Measurements from ENCODE around the gene KANSL1.

KANSL1 gene

DNA sequence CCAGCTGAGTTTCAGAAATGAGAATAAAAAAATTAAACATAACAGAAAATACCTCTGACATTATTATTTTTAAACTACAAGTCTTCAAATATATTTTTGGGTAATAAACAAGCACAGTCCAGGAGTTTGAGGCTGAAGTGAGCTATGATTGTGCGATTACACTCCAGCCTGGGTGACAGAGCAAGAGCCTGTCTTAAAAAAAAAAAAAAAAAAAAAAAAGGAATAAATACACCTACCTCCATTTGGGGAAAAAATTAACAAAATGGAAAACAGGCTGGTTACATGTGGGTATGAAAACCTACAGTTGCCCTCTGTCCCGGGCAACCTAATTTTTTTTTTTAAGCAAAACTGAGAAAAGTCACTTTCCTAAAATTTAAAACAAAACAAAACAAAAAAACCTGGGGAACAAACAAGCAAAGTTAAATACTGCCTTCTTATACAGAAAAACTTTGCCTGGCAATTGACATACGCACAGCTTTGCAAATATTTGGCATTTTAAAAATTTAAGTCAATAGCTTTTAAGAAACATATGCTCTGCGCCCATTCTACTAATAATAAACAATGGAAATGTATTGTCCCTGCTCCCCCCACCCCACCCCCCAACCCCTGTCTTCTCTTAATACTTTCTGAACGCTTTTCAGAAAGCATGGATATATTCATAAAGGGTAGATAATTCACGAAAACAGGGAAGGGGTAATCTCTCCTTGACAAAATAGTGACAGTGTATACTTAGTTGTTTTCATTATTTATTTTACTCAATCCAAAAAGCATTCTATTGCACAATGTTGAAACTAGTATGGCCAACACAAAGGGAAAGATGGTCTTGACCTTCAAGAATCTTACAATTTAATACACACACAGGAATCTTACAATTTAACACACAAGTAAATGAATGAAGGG is 112.9 kb downstream of the KANSL1 start:
- no peak for DNase-seq

GRCh38 chr17:46078675-46079074 is 114.6 kb downstream of the KANSL1 start:
- no peak for DNase-seq

- DNase-seq: no peak
Measured at GRCh38 chr17:46074540-46074939, 118.7 kb downstream of the KANSL1 start.

GRCh38 chr17:46072998-46073397 is 120.2 kb downstream of the KANSL1 start:
- no peak for DNase-seq

DNA sequence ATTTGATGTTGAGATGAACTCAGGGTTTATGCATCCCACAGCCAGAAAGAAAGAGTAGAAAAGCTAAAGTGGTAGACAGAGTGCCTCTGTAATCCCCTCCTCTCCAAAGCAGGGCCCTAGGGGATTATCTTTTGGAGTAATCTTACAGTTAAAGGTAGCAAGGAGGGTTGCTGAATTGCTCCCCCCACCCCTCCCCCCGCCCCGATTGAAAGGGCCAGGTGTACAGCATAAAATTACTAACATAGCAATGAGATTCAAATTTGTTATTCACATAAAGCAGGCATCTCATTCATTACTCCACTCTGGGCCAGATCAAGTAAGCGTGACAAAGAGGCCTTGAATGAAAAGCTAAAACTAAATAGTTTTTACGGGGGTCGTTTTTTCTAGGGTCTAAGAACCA is 121.4 kb downstream of the KANSL1 start:
- no peak for DNase-seq

DNA sequence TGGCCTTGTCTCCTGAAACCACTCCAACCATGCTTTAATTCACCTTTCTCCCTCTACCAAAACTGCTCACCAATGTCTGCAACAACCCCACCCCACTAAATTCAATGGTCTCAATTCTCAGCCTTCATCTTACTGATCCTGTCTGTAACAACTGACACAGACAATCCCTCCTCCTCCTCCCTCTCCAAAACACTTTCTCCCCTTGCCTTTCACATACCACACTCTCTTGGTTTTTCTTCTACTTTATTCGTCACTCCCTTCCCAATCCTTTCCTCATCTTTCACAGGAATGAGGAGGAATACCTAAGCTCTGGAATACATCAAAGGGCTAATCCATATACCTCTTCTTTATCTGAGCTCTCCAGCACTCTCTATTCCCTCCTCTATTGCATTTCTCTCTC is 128.8 kb downstream of the KANSL1 start:
- no peak for DNase-seq

DNA sequence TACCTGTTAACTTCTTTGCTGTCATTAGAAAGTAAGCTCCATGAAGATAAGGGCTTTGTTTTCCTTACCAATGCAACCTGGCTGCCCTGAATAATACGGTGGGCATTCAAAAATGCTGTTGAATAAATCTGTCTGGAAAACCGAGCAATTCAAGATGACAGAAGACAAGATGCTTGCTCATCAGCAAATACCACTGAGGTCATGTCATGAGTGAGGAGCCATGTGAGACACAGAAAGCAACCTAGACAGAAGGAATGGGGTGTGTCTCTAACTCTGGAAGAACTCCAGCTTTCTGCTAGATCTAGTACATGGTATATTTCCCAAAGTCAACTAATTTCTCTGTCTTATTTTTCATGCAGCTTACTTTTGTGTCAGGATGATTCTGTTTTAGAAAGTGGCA is 130.0 kb downstream of the KANSL1 start:
- DNase-seq: no peak

- no peak for DNase-seq
Measured at GRCh38 chr17:46061435-46061834, 131.8 kb downstream of the KANSL1 start.

DNA sequence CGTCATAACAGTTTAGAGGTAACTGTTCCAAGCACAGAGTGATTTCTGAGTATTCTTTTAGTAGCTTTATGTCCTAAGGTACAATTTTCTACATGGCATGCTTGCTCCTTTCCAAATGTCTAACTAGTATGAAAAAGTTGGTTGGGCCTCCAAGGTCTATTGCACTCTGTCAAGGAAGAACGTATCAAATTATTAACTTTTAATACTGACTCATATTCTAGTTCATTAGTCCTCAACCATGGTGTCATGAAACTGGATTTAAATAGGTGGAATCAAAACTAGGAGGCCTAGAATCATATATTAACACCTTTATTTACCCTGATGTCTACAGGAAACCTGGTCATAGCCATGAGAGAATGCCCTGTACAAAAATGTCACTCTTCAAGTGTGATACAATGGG is 132.8 kb downstream of the KANSL1 start:
- DNase-seq: no peak

DNA sequence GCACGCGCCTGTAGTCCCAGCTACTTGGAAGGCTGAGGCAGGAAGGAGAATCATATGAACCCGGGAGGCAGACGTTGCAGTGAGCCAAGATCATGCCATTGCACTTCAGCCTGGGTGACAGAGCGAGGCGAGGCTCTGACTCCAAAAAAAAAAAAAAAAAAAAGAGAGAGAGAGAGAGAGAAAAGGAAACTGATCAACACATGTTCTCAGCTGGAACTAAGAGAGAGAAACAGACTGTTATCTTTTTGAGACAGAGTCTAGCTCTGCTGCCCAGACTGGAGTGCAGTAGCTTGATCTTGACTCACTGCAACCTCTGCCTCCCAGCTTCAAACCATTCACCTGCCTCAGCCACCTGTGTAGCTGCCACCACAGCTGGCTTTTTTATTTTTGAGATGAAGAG is 133.7 kb downstream of the KANSL1 start:
- no peak for DNase-seq

DNA sequence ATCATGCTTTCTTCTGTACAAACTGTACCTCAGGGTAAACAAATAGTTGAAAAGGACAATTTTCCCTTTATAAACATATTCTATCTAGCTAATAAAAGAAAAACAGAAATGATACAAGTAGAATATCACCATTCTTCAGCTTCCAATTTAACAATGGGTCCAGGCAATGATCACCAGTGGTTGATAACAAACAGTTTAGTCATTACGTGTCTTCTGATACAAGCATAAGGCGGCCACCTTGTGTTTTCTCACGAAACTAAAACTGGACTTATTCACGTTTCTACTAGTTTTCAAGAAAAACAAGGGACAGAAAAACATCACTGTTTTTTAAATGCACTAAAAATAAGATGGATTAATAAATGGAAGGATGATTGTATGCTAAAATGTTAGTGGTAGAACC is 135.9 kb downstream of the KANSL1 start:
- DNase-seq: no peak

- no peak for DNase-seq
Measured at GRCh38 chr17:46056800-46057304, 136.4 kb downstream of the KANSL1 start.

DNA sequence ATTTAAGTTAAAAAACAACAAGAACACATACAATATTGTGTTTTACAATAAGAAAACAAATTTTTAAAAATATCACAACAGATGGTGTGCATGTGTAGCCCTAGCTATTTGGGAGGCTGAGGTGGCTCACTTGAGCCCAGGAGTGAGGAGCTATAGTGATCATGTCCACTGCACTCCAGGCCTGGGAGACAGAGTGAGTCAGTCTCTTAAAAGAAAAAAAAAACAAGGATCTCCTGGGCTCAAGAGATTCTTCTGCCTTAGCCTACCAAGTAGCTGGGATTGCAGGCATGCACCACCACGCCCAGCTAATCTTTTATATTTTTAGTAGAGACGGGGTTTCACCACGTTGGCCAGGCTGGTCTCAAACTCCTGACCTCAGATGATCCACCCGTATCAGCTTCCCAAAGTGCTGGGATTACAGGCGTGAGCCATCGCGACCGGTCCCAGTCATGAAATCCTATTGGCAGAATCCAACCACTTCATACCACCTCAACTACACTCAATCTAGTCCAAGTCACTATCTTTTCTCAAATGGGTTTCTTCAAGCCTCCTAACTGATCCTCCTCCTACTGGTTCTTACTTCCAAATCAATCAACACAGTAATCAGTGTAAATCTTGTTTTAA is 139.2 kb downstream of the KANSL1 start:
- DNase-seq: no peak

- no peak for DNase-seq
Measured at GRCh38 chr17:46049656-46050055, 143.6 kb downstream of the KANSL1 start.

DNA sequence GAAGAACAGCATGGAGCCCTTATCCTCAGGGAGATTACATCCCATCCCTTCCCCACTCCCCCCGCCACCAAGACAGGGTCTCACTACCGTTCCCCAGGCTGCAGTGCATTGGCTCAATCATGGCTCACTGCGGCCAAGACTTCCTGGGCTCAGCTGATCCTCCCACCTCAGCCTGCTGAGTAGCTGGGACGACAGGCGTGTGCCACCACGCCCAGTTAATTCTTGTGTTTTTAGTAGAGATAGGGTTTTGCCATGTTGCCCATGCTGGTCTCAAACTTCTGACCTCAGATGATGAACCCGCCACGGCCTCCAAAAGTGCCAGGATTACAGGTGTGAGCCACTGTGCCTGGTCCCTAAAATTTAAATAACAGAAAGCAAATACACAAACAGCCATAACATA is 145.4 kb downstream of the KANSL1 start:
- DNase-seq: no peak

DNA sequence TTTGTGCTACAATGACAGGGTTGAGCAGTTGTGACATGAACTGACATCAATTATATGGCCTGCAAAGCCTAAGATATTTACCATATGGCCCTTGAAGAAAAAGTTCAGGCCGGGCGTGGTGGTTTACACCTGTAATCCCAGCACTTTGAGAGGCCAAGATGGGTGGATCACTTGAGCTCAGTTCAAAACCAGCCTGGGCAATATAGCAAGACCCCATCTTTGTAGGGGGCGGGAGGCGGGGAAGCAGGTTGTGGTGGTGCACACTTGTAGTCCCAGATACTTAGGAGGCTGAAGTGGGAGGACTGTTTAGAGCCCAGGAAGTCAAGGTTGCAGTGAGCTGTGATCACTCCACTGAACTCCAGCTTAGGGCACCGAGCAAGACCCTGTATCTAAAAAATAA is 145.8 kb downstream of the KANSL1 start:
- no peak for DNase-seq

DNA sequence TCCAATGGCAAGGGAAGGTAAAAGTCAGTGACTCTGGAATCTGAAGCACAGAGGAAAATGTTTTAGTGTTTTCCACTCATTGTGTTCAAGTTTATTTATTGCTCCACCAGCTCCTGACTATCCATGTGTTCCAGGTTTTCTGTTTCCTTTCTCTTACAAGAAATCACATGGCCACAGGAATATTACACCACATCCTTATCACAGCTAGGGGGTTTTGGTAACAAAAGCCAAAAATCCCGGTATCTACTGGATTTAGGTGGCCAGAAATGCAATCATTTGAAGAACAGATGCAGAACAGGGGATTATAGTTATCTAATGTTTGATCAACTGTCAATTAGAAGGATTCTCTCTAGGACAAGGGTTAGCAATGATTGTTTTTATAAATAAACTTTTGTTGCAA is 146.3 kb downstream of the KANSL1 start:
- DNase-seq: no peak

- DNase-seq: no peak
Measured at GRCh38 chr17:46045639-46046038, 147.6 kb downstream of the KANSL1 start.

GRCh38 chr17:46044989-46045388 is 148.2 kb downstream of the KANSL1 start:
- DNase-seq: no peak

DNA sequence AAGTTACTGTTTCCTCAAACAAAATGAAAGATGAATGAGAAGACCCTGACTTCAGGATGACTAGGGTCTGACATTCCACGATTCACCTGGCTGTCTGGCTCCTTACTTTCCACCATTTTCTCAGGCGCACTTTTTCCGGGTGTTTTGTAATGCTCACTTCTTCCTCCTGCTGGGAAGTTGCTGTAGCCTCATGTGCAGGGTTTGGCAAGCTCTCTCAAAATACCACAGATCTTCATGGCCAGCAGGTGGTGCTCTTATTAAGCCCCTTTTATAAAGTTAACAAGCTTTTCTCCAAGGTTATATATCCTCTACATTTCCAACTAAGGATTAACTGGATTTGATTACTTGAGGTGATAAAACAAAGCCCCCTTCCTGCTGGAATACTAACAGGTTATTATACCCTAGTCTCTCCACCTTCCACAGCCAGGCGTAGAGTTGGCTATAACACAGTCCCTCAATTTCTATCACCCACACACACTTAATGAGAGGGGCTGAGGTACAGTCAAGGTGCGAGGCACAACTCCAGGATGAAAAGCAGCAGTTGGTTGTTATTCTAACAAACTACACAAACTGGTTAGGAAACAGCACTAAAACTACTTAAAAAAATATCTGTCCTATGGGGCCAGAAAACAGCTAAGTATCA is 148.8 kb downstream of the KANSL1 start:
- peak in 41 of 56 donors; percentile 23 to 87 (median 49) for DNase-seq

- no peak for DNase-seq
Measured at GRCh38 chr17:46043606-46044005, 149.6 kb downstream of the KANSL1 start.

DNA sequence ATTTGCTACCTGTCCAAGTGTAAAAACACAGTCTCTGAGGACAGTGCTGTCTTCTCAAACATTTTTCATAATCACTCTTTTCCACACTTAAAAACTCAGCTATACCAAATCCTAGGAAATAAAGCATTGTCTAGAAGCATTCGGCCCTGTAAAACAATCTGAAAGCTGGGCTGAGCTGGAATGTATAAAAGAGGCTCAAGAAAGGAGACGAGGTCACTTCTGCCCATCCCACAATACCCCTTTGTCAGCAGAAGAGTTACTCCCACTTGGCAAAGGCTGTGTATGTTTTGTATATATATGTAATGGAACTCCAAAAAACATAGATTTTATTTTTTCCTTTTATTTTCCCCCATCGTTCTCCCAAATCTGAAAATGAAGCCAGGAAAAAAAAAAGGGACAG is 150.3 kb downstream of the KANSL1 start:
- no peak for DNase-seq
